ENCODE results near the gene COL12A1.

DNA sequence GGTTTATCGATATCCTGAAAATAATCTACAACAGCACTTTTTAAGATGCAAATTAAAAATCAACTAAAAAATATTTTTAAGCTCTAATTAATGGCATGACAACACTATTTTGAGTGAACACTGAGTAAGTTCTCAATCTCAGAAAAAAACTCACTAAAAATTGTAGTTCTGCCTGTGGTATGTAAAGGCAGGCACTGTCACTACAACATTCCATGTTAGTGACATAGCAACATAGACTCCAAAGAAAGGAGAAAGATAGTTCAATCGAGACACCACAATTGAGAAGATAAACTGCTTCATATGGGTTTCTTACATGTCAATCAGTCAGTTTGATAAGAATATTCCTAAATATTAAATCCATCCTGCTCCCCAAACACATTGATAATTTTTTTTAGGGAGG lies 38.0 kb downstream of the COL12A1 start:
- TF ChIP-seq GATA2 (IDR thresholded peaks at IDR 0.05; ENCODE audit: low read depth, low read length) (no peak), GATA3 (IDR thresholded peaks at IDR 0.05; ENCODE audit: low read depth, low read length) (no peak)

All from SH-SY5Y (cell line).